HUES48 (cell line): ENCODE data around the gene SH3GL1.

Source experiments
- H3K27ac ChIP-seq: one replicate; pipeline ENCODE4 v1.7.0; 2013; ENCODE audit warnings: low read depth, low read length, inconsistent platforms
- H3K27me3 ChIP-seq: 2 replicates; pipeline ENCODE4 v1.6.1; 2013; ENCODE audit warnings: mild to moderate bottlenecking, low read length; ENCODE audit not compliant: control insufficient read depth, insufficient read depth
- H3K36me3 ChIP-seq: 2 replicates; pipeline ENCODE4 v1.6.1; 2013; ENCODE audit warnings: low read length; ENCODE audit not compliant: control insufficient read depth, insufficient read depth
- H3K4me1 ChIP-seq: 2 replicates; pipeline ENCODE4 v1.6.1; 2013; ENCODE audit warnings: mild to moderate bottlenecking, low read length; ENCODE audit not compliant: control insufficient read depth, insufficient read depth
- H3K4me3 ChIP-seq: 2 replicates; pipeline ENCODE4 v1.5.1; 2013; ENCODE audit warnings: mild to moderate bottlenecking, low read depth, low read length
- H3K9ac ChIP-seq: 2 replicates; pipeline ENCODE4 v1.6.1; 2013; ENCODE audit warnings: mild to moderate bottlenecking, low read depth, low read length, moderate library complexity
- H3K9me3 ChIP-seq: 2 replicates; pipeline ENCODE4 v1.6.1; 2013; ENCODE audit warnings: low read length; ENCODE audit not compliant: control insufficient read depth, insufficient read depth

SH3GL1 gene

GRCh38 chr19:4393947-4394590, 6.3 kb downstream of the SH3GL1 start:
- peaks cover 40% of the 10 kb centered on the region for H3K4me1 ChIP-seq
- peaks cover 12% of the 10 kb centered on the region; the same call in 1 of the 2 replicates for H3K36me3 ChIP-seq
- peak overlapping the region; percentile 44 for H3K27ac ChIP-seq
- H3K9ac ChIP-seq: no peak overlapping the region
- H3K27me3 ChIP-seq: no peaks in the 10 kb centered on the region; the same call in 1 of the 2 replicates
- no peak overlapping the region for H3K4me3 ChIP-seq
- H3K9me3 ChIP-seq: no peaks in the 10 kb centered on the region

DNA sequence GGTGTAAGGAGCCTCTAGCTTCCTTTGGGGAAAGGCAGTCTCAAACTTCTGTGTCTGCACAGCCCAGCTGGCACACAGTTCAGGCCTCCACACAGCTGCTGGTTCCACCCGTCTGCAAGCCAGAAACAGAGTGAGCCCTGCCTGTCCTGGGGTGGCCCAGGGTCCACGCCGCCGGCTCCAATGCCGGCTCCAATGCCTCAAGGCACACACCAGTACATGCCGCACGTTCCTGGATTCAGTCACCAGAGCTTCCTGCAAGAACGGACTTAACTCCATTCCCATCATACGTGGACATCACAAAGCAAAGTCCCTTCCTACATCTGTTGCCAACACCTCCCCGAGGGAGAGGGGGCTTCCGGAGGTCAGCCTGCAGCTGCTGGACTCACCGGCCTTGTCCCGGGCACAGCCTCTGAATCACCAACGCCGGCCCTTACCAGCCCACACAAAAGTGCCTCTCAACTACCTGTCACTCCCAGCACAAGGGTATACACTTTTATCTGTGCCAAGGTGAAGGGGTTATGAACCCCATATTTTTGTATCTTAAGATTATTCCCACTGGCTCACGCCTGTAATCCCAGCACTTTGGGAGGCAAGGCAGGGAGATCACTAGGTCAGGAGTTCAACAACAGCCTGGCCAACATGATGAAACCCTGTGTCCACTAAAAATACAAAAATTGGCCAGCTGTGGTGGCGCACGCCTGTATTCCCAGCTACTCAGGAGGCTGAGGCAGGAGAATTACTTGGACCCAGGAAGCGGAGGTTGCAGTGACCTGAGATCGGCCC, 8.5 kb downstream of the SH3GL1 start:
- peaks cover 40% of the 10 kb centered on the region for H3K4me1 ChIP-seq
- H3K9ac ChIP-seq: no peak overlapping the region
- H3K27ac ChIP-seq: no peak overlapping the region
- no peak overlapping the region for H3K4me3 ChIP-seq
- no peaks in the 10 kb centered on the region for H3K9me3 ChIP-seq
- H3K36me3 ChIP-seq: peaks cover 10% of the 10 kb centered on the region; the same call in 1 of the 2 replicates
- no peaks in the 10 kb centered on the region; the same call in 1 of the 2 replicates for H3K27me3 ChIP-seq

- Histone ChIP-seq H3K9ac (no peak overlapping the region), H3K4me3 (no peak overlapping the region), H3K27me3 (no peaks in the 10 kb centered on the region; the same call in 1 of the 2 replicates), H3K4me1 (peaks cover 40% of the 10 kb centered on the region), H3K36me3 (peaks cover 8% of the 10 kb centered on the region; the same call in 1 of the 2 replicates), H3K27ac (peak overlapping the region; percentile 85), H3K9me3 (no peaks in the 10 kb centered on the region)
These were observed 9.0 kb downstream of the SH3GL1 start for GRCh38 chr19:4391306-4391693.

DNA sequence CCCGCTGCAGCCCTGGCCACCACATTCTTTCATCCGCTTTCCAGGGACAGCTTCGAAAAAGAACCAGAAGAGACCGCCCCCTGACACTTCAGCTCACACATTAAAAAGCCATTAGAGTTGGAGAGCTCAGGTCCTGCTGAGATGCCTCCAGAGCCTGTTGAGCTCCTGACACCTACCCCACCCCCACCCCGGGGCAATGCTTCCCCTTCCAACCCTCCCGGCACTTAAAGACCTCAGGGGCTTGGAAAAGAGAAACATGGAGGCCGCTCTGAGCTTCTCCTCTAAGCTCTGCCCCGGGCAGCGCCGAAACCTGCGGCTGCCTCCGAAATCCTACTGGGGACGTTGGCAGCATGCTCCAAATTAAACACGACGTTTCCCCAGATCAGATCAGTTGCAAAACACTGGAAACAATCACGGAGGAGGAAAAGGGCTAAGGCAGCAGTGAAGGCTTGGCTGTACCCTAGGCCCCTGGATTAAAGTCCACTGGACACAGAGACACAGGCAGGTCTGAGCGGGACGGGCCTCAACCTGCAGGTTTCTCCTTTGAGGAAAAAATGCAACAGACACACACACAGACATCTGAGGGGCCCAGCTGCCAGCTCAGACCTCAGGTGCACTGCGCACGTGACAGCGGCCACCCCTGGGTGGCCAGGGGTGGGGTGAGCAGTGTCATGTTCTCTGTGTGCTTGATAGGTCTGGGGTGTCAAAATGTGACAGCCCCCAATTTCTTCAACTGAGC, 9.6 kb downstream of the SH3GL1 start:
- peak overlapping the region; percentile 35 for H3K4me3 ChIP-seq
- no peaks in the 10 kb centered on the region; the same call in 1 of the 2 replicates for H3K27me3 ChIP-seq
- H3K27ac ChIP-seq: peak overlapping the region; percentile 85
- peaks cover 40% of the 10 kb centered on the region for H3K4me1 ChIP-seq
- H3K36me3 ChIP-seq: peaks cover 5% of the 10 kb centered on the region; the same call in 1 of the 2 replicates
- H3K9ac ChIP-seq: no peak overlapping the region
- no peaks in the 10 kb centered on the region for H3K9me3 ChIP-seq

GRCh38 chr19:4390017-4390566, 10.3 kb downstream of the SH3GL1 start:
- peak overlapping the region; percentile 85 for H3K27ac ChIP-seq
- H3K9ac ChIP-seq: no peak overlapping the region
- no peaks in the 10 kb centered on the region for H3K9me3 ChIP-seq
- peak overlapping the region; percentile 3; the same call in 1 of the 2 replicates for H3K4me3 ChIP-seq
- H3K27me3 ChIP-seq: no peaks in the 10 kb centered on the region; the same call in 1 of the 2 replicates
- H3K4me1 ChIP-seq: peaks cover 40% of the 10 kb centered on the region
- peaks cover 2% of the 10 kb centered on the region; the same call in 1 of the 2 replicates for H3K36me3 ChIP-seq

GRCh38 chr19:4389511-4390016, 10.8 kb downstream of the SH3GL1 start:
- no peaks in the 10 kb centered on the region; the same call in 1 of the 2 replicates for H3K27me3 ChIP-seq
- H3K4me3 ChIP-seq: no peak overlapping the region
- H3K36me3 ChIP-seq: no peaks in the 10 kb centered on the region
- H3K9ac ChIP-seq: no peak overlapping the region
- peaks cover 36% of the 10 kb centered on the region for H3K4me1 ChIP-seq
- H3K9me3 ChIP-seq: no peaks in the 10 kb centered on the region
- H3K27ac ChIP-seq: peak overlapping the region; percentile 85

GRCh38 chr19:4389064-4389375, 11.3 kb downstream of the SH3GL1 start:
- H3K4me1 ChIP-seq: peaks cover 31% of the 10 kb centered on the region

GRCh38 chr19:4388337-4389063, 11.8 kb downstream of the SH3GL1 start:
- no peak overlapping the region for H3K4me3 ChIP-seq
- peaks cover 28% of the 10 kb centered on the region for H3K4me1 ChIP-seq
- H3K36me3 ChIP-seq: peaks cover 6% of the 10 kb centered on the region; the same call in 1 of the 2 replicates
- no peaks in the 10 kb centered on the region for H3K9me3 ChIP-seq
- H3K27ac ChIP-seq: no peak overlapping the region
- no peak overlapping the region for H3K9ac ChIP-seq
- H3K27me3 ChIP-seq: no peaks in the 10 kb centered on the region; the same call in 1 of the 2 replicates

More at GRCh38 chr19:4389064-4389375, 11.3 kb downstream of the SH3GL1 start:
- Histone ChIP-seq H3K9me3 (no peaks in the 10 kb centered on the region), H3K27ac (no peak overlapping the region), H3K27me3 (no peaks in the 10 kb centered on the region; the same call in 1 of the 2 replicates), H3K36me3 (0 out of 2 replicates have a peak, but pooled peaks cover under 1% of the 10 kb centered on the region), H3K4me3 (no peak overlapping the region), H3K9ac (no peak overlapping the region)

DNA sequence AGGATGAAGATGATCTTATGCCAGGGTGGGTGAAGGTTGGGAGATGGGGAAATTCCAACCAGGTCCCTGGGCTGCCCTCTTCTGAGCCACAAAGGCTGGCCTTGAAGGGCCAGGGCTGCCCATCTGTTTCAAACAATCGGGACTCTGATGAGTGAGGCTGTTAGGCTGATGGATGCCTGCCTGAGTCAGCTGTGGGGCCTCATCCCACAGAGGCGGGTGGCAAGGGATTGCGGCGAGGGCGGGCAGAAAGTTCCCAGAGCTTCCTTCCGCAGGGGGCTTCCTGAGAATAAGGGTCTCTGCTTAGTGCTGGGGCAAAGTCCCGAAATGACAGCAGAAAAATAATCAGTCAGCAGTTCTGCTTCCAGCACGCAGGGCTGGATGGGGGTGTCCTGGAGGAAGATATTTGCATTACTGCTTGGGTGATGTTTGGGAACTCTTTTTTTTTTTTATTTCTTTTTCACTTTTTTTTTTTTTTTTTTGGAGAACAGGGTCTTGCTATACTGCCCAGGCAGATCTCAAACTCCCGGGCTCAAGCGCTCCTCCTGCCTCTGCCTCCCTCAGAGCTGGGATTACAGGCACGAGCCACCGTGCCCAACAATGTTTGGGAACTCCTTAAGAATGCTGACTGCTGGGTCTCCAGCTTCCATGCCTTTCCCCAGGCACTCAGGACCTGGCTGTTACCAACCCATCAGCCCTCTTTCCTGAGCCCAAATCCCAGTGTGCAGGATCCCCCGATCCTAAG, 14.1 kb downstream of the SH3GL1 start:
- no peak overlapping the region for H3K4me3 ChIP-seq

More for the DNA sequence above, 14.1 kb downstream of the SH3GL1 start:
- Histone ChIP-seq H3K9me3 (no peaks in the 10 kb centered on the region), H3K27me3 (no peaks in the 10 kb centered on the region), H3K4me1 (peaks cover 16% of the 10 kb centered on the region), H3K27ac (no peak overlapping the region), H3K9ac (no peak overlapping the region), H3K36me3 (peaks cover 7% of the 10 kb centered on the region; the same call in 1 of the 2 replicates)
